B cell (primary cell): ENCODE data around the gene LTB4R. TPM values are rescaled to one million over a fixed set of nuclear protein-coding genes. Genes with fewer than 3 reads are reported as not detected.
A peak's percentile ranks its signal among the peaks of the same experiment; 100 is the strongest.

Experiments used
- ATAC-seq: fragments of 200-7000 bp; cut with Tn5 transposase; one replicate; pipeline ENCODE4 v1.10.0; 2021; ENCODE audit warnings: low read depth, mild to moderate bottlenecking, moderate number of reproducible peaks, moderate library complexity
- CTCF ChIA-PET: fragments of 350-600 bp; sonication (Branson Sonifier 250); formaldehyde crosslinking; loops from one replicate; lab custom pipeline; 2021; ENCODE audit warnings: antibody characterized with exemption, inconsistent platforms; lab: Charles Lee
- POLR2A ChIA-PET: fragments of 350-600 bp; sonication (Branson Sonifier 250); formaldehyde crosslinking; loops from one replicate; lab custom pipeline; 2021; ENCODE audit warnings: antibody characterized with exemption; lab: Charles Lee
- DNase-seq: peaks from one replicate; pipeline ENCODE4 v3.0.0; 2013
- H2AFZ ChIP-seq: 2 replicates; pipeline ENCODE4 v1.6.1; 2012; ENCODE audit warnings: mild to moderate bottlenecking, low read depth, low read length; ENCODE audit not compliant: insufficient read depth, poor library complexity, severe bottlenecking
- H3K27ac ChIP-seq, 2 donors: 1 replicate in 1 of 2; 2 replicates in 1 of 2; pipeline ENCODE4 v1.5.1; 2012 to 2013; ENCODE audit warnings: low read length in 2 of 2, mild to moderate bottlenecking in 2 of 2, moderate library complexity in 1 of 2
- H3K27me3 ChIP-seq, 4 experiments: fragments of 200-600 bp in 1 of 4; sonication (generic) in 1 of 4; replicated peaks in 1 of 4; 1 replicate in 2 of 4; 2 replicates in 2 of 4; pipeline versions ENCODE4 v1.6.1 to v1.7.0; 2013 to 2016; ENCODE audit warnings: low read length in 3 of 4, mild to moderate bottlenecking in 2 of 4, mixed read lengths in 1 of 4, moderate library complexity in 1 of 4; ENCODE audit not compliant: insufficient read depth in 4 of 4, control insufficient read depth in 3 of 4; ENCODE audit errors: control extremely low read depth in 1 of 4
- H3K36me3 ChIP-seq, 2 experiments: replicated peaks in 1 of 2; 1 replicate in 1 of 2; 2 replicates in 1 of 2; pipeline versions ENCODE4 v1.6.1 to v1.7.1; 2013; ENCODE audit warnings: low read length in 1 of 2; ENCODE audit not compliant: insufficient read depth in 2 of 2, control insufficient read depth in 1 of 2; ENCODE audit errors: control extremely low read depth in 1 of 2, extremely low read depth in 1 of 2
- H3K4me1 ChIP-seq, 2 donors: fragments of 200-600 bp in 1 of 2; sonication (generic) in 1 of 2; 1 replicate in 1 of 2; 2 replicates in 1 of 2; pipeline versions ENCODE4 v1.5.1 to v1.6.1; 2013 to 2017; ENCODE audit warnings: low read length in 2 of 2; ENCODE audit not compliant: control insufficient read depth in 2 of 2, insufficient read depth in 2 of 2
- H3K4me2 ChIP-seq: replicated peaks from 2 replicates; pipeline ENCODE3; 2012; ENCODE audit warnings: mild to moderate bottlenecking, low read depth, low read length; ENCODE audit not compliant: poor library complexity, severe bottlenecking
- H3K4me3 ChIP-seq, 5 experiments: fragments of 200-600 bp in 1 of 5; sonication (generic) in 1 of 5; 1 replicate in 3 of 5; 2 replicates in 2 of 5; pipeline versions ENCODE4 v1.5.1 to v1.7.0; 2011 to 2016; ENCODE audit warnings: low read length in 4 of 5, mild to moderate bottlenecking in 4 of 5, low read depth in 2 of 5, control low read depth in 1 of 5, moderate library complexity in 1 of 5; ENCODE audit not compliant: insufficient read depth in 1 of 5; ENCODE audit errors: control extremely low read depth in 1 of 5, extremely low read depth in 1 of 5
- H3K79me2 ChIP-seq: fragments of 200-600 bp; sonication (generic); one replicate; pipeline ENCODE4 v1.6.0; 2016; ENCODE audit warnings: low read length; ENCODE audit not compliant: control insufficient read depth, insufficient read depth
- H3K9ac ChIP-seq: fragments of 200-600 bp; sonication (generic); 2 replicates; pipeline ENCODE4 v1.6.1; 2017; ENCODE audit warnings: mild to moderate bottlenecking, low read length, moderate library complexity
- H3K9me3 ChIP-seq, 3 donors: one replicate each; pipeline versions ENCODE4 v1.6.1 to v1.7.1; 2013; ENCODE audit warnings: low read length in 2 of 3; ENCODE audit not compliant: control insufficient read depth in 2 of 3, insufficient read depth in 1 of 3; ENCODE audit errors: control extremely low read depth in 1 of 3
- H4K20me1 ChIP-seq: 2 replicates; pipeline ENCODE4 v1.6.0; 2012; ENCODE audit warnings: mild to moderate bottlenecking, low read length; ENCODE audit not compliant: insufficient read depth, control insufficient read depth, poor library complexity, severe bottlenecking
- H3K27ac Mint-ChIP-seq: one replicate; pipeline ENCODE4 v1.8.0; 2021; ENCODE audit warnings: mixed read lengths
- H3K27me3 Mint-ChIP-seq: one replicate; pipeline ENCODE4 v1.8.0; 2021; ENCODE audit warnings: mixed read lengths
- H3K4me1 Mint-ChIP-seq: one replicate; pipeline ENCODE4 v1.8.0; 2021; ENCODE audit warnings: mixed read lengths
- H3K4me3 Mint-ChIP-seq: one replicate; pipeline ENCODE4 v1.8.0; 2021; ENCODE audit warnings: mixed read lengths
- H3K9me3 Mint-ChIP-seq: one replicate; pipeline ENCODE4 v1.8.0; 2022; ENCODE audit warnings: mixed read lengths; ENCODE audit not compliant: insufficient read depth
- EZH2 ChIP-seq: IDR thresholded peaks from 2 replicates; pipeline ENCODE4 v1.6.1; 2012; ENCODE audit warnings: borderline replicate concordance, low read depth, mild to moderate bottlenecking, moderate library complexity, low read length; ENCODE audit not compliant: insufficient read depth, poor library complexity, severe bottlenecking
- WGBS: methylation state at CpG from one replicate; pipeline ENCODE4 v1.1.5; 2013; ENCODE audit warnings: missing lambda C conversion rate; ENCODE audit not compliant: insufficient coverage; 5-methylcytosine and 5-hydroxymethylcytosine counted together
- intact Hi-C: fragments of 100-400 bp; cut with micrococcal nuclease; formaldehyde crosslinking; loops from one replicate; pipeline ENCODE4 v1.10.0; 2022
- polyA plus RNA-seq: library from polyadenylated mRNA; depleted of rRNA; stranded (reverse); fragments of >200 nt; gene quantifications from 2 replicates; pipeline ENCODE4 v1.2.3, GENCODE V29; 2012
- total RNA-seq, 2 donors: library from RNA; stranded (reverse); fragments of 120-200 nt in 1 of 2; gene quantifications; 1 replicate in 1 of 2; 2 replicates in 1 of 2; pipeline versions ENCODE4 v1.2.3 to v1.2.4, GENCODE V29; 2013 to 2022
- TF ChIP-seq, protein P1 (sequence below): fragments of 200-600 bp; IDR thresholded peaks from one replicate; pipeline ENCODE4 v1.8.0; 2022; ENCODE audit warnings: antibody characterized with exemption, mild to moderate bottlenecking

The LTB4R gene
- total and polyA plus RNA-seq, 2 donors (not counting 1 experiment from before 2014, with no cell fraction given), result 8.8 to 19.1 TPM

- Histone ChIP-seq H3K27ac (peak within 1 kb of the TSS; percentile 36 to 83), H3K9ac (peak within 1 kb of the TSS; percentile 70), H3K27me3 (no peaks in the 10 kb centered on the region), H3K9me3 (no peaks in the 10 kb centered on the region), H4K20me1 (peaks cover 32% of the 10 kb centered on the region), H3K79me2 (peaks cover 16% of the 10 kb centered on the region), H2AFZ (peak within 1 kb of the TSS; percentile 82), H3K4me3 (peak within 1 kb of the TSS in 4 of 5 experiments; percentile 45 to 71 (median 60)), H3K36me3 (peaks cover 3 to 38% of the 10 kb centered on the region in 2 experiments), H3K4me1 (peaks cover 38 to 55% of the 10 kb centered on the region in 2 donors), H3K4me2 (peak within 1 kb of the TSS; percentile 92)
- ChIA-PET CTCF (interaction anchor here (0.8 to 9.4 kb wide), 27 partner anchors 12 to 389 kb away, joined by 3 to 116 read pairs (median 6); partner anchors contain the start of genes CBLN3, DHRS1, IPO4 and IRF9), POLR2A (interaction anchor here (1.3 to 2.0 kb wide), 4 partner anchors 13 to 121 kb away, joined by 5 to 17 read pairs (median 6); partner anchors contain the start of genes CHMP4A, KHNYN and RABGGTA)
- TF ChIP-seq, protein P1, sequence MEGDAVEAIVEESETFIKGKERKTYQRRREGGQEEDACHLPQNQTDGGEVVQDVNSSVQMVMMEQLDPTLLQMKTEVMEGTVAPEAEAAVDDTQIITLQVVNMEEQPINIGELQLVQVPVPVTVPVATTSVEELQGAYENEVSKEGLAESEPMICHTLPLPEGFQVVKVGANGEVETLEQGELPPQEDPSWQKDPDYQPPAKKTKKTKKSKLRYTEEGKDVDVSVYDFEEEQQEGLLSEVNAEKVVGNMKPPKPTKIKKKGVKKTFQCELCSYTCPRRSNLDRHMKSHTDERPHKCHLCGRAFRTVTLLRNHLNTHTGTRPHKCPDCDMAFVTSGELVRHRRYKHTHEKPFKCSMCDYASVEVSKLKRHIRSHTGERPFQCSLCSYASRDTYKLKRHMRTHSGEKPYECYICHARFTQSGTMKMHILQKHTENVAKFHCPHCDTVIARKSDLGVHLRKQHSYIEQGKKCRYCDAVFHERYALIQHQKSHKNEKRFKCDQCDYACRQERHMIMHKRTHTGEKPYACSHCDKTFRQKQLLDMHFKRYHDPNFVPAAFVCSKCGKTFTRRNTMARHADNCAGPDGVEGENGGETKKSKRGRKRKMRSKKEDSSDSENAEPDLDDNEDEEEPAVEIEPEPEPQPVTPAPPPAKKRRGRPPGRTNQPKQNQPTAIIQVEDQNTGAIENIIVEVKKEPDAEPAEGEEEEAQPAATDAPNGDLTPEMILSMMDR, result no peak
- no peak for TF ChIP-seq EZH2
- WGBS, result 94% methylated on average over 4 of the region's 5 CpGs
- Mint-ChIP-seq H3K4me3 (peak within 1 kb of the TSS; percentile 84), H3K9me3 (no peaks in the 10 kb centered on the region), H3K27me3 (no peaks in the 10 kb centered on the region), H3K27ac (peak within 1 kb of the TSS; percentile 91), H3K4me1 (peaks cover 58% of the 10 kb centered on the region)
- ATAC-seq (no peak), DNase-seq (no peak)
- intact Hi-C loops, result loop anchor here (5.0 kb wide), 1 partner anchor 297 kb away; no protein-coding TSS in a partner anchor
These were observed 1.6 kb upstream of the LTB4R start, which contains the start of gene LTB4R2 for GRCh38 chr14:24309538-24310264. LTB4R2 (plus strand) TSS chr14:24310140; CDS start chr14:24310665, 525 bp downstream.
